ENCODE data around the gene TTLL8.

The TTLL8 gene

GRCh38 chr22:50045211-50046018 is 12.7 kb downstream of the TTLL8 start:
- no peak for DNase-seq (ENCODE audit: low spot score)
- TF ChIP-seq, protein P1, sequence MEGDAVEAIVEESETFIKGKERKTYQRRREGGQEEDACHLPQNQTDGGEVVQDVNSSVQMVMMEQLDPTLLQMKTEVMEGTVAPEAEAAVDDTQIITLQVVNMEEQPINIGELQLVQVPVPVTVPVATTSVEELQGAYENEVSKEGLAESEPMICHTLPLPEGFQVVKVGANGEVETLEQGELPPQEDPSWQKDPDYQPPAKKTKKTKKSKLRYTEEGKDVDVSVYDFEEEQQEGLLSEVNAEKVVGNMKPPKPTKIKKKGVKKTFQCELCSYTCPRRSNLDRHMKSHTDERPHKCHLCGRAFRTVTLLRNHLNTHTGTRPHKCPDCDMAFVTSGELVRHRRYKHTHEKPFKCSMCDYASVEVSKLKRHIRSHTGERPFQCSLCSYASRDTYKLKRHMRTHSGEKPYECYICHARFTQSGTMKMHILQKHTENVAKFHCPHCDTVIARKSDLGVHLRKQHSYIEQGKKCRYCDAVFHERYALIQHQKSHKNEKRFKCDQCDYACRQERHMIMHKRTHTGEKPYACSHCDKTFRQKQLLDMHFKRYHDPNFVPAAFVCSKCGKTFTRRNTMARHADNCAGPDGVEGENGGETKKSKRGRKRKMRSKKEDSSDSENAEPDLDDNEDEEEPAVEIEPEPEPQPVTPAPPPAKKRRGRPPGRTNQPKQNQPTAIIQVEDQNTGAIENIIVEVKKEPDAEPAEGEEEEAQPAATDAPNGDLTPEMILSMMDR (IDR thresholded peaks at IDR 0.05; ENCODE audit: extremely low read depth, insufficient read depth, missing control alignments) = no peak
- in situ Hi-C loops (cut with MboI; ENCODE audit: low pct_unique_long_range_greater_than_20kb, low sequenced_read_pairs, unreplicated experiment) = loop anchor here (25.0 kb wide), 2 partner anchors 108 to 283 kb away; no protein-coding TSS in a partner anchor

DNA sequence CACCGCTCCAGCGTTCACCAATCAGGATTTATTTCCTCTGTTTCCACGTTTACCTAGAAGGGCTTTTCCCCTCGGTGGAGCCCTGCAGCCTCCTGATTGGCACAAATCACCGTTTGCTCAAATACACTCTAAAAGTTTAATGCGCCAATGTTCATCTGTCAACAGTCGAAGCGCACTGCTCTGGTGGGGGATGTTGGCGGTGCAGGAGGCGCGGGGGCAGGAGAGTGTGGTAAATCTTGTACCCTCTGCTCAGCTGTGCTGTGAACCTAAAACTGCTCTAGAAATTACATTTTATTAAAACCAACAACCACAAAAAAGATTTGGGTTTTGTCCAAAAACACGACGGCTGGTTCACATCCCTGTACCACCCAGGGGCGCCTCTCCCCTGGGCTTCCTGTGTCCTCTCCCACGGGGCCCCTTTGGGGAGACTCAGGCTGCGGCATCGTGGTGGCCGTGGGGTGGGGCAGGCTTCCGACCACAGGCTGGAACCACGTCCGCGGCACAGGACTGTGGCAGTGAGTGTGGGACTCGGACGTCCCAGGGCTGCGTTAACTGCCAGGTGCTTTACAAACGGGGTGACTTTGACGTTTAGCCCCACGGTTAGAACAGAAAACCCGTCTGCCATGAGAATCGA is 13.5 kb downstream of the TTLL8 start:
- TF ChIP-seq, protein P1 (IDR thresholded peaks at IDR 0.05; ENCODE audit: extremely low read depth, insufficient read depth, missing control alignments) = no peak
- in situ Hi-C loops (cut with MboI; ENCODE audit: low pct_unique_long_range_greater_than_20kb, low sequenced_read_pairs, unreplicated experiment) = loop anchor here (25.0 kb wide), 2 partner anchors 107 to 282 kb away; no protein-coding TSS in a partner anchor
- DNase-seq (ENCODE audit: low spot score) = no peak

DNA sequence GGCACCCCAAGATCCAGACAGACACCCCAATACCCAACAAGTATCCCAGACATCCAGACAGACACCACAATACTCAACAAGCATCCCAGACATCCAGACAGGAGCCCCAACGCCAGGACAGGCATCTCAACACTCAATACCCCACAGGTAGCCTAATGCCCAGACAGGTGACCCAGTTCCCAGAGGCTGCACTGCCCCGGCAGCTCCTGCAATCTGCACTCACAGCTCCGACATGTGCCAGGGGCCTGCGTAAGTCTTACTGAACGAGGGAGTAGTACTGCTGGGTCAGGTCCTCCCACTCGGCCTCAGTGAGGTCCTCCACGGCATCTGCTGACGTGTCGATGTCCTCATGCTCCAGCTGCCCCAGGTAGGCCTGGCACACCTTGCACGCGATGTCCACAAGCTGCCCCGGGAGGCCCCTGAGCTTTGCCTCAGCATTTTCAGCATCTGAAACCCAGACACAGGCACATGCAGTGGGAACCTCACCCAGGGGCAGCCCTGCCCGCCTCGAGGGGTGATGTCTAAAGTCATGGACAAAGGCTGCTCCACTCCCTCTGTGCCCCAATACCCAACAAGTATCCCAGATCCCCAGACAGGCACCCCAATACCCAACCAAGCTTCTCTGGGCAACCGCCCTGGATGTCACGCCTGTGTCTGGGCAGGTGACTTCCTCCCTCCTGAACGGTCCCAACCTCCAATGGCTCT is 16.6 kb downstream of the TTLL8 start:
- in situ Hi-C loops (cut with MboI; ENCODE audit: low pct_unique_long_range_greater_than_20kb, low sequenced_read_pairs, unreplicated experiment) = loop anchor here (25.0 kb wide), 2 partner anchors 104 to 279 kb away; no protein-coding TSS in a partner anchor
- TF ChIP-seq, protein P1 (IDR thresholded peaks at IDR 0.05; ENCODE audit: extremely low read depth, insufficient read depth, missing control alignments) = no peak

DNA sequence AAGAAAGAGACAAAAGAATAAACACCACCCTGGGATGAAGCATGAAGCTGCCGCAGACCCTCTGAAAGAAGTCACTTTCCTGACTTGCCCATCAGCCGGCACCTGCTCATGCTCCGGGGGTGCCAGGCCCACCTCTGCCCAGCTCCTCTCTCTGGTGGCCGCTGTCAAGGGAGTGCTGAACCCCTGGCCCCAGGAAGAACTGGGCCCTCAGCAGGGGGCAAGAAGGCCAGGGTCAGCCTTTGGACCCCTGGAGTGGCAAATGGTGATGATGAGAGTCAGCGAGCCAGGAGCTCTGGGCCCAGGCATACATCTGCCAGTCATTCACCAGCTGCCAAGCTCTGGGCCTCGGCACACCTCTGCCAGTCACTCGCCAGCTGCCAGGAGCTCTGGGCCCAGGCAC is 17.4 kb downstream of the TTLL8 start:
- TF ChIP-seq, protein P1 (IDR thresholded peaks at IDR 0.05; ENCODE audit: extremely low read depth, insufficient read depth, missing control alignments) = no peak
- no peak for DNase-seq (ENCODE audit: low spot score)
- in situ Hi-C loops (cut with MboI; ENCODE audit: low pct_unique_long_range_greater_than_20kb, low sequenced_read_pairs, unreplicated experiment) = loop anchor here (25.0 kb wide), 2 partner anchors 103 to 278 kb away; no protein-coding TSS in a partner anchor

More for the DNA sequence above, 16.6 kb downstream of the TTLL8 start:
- no peak for DNase-seq (ENCODE audit: low spot score)

GRCh38 chr22:50039669-50040443 is 18.2 kb downstream of the TTLL8 start:
- TF ChIP-seq, protein P1 (IDR thresholded peaks at IDR 0.05; ENCODE audit: extremely low read depth, insufficient read depth, missing control alignments) = no peak
- in situ Hi-C loops (cut with MboI; ENCODE audit: low pct_unique_long_range_greater_than_20kb, low sequenced_read_pairs, unreplicated experiment) = loop anchor here (25.0 kb wide), 2 partner anchors 103 to 278 kb away; no protein-coding TSS in a partner anchor
- no peak for DNase-seq (ENCODE audit: low spot score)
